ENCODE measurements around the gene ST6GALNAC2. TPM values are rescaled to one million over a fixed set of nuclear protein-coding genes. Genes with fewer than 3 reads are reported as not detected.
"Not testable (repeated sequence)": the region's sequence is repeated elsewhere in the genome, so short reads cannot be mapped to it uniquely, and the experiment has no call there.

Gene ST6GALNAC2
- total RNA-seq, 1 donor from 2014 or later: 24.0 TPM

DNA sequence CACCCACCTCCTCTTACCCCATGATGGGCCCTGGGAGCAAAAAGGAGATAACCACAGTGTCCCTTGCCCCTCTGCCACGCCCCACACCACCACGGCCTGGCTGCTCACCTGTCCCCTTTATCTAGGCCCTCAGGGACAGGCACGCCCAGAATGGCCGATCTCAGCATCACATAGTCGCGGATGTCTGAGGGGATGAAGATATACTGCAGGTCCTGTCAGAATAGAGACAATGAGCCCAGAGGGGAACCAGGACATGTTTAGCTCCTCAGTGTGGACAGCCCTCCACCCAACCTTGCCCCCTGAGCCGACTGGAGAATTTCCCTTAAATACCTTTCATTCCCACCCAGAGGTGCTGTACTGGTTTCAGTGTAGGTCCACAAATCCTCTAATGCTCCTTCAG, 15.2 kb downstream of the ST6GALNAC2 start:
- no peak for ATAC-seq

- no peak for ATAC-seq
Measured at GRCh38 chr17:76569607-76570279, 15.9 kb downstream of the ST6GALNAC2 start.

GRCh38 chr17:76568811-76569221, 16.8 kb downstream of the ST6GALNAC2 start:
- ATAC-seq: no peak

GRCh38 chr17:76567634-76568432, 17.8 kb downstream of the ST6GALNAC2 start:
- ATAC-seq: peak; percentile 21

GRCh38 chr17:76566988-76567431, 18.6 kb downstream of the ST6GALNAC2 start:
- no peak for ATAC-seq

DNA sequence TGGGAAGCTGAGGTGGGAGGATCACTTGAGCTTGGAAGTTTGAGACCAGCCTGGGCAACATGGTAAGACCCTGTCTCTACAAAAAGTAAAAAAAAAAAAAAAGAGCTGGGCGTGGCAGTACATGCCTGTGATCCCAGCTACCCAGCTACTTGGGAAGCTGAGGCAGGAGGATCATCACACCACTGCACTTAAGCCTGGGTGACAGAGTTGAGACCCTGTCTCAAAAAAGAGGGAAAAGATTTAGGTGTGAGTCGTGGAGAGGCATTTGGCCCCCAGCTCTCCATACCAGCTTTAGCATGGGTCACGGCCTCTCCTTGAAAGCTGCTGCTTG, 19.1 kb downstream of the ST6GALNAC2 start:
- ATAC-seq: no peak

DNA sequence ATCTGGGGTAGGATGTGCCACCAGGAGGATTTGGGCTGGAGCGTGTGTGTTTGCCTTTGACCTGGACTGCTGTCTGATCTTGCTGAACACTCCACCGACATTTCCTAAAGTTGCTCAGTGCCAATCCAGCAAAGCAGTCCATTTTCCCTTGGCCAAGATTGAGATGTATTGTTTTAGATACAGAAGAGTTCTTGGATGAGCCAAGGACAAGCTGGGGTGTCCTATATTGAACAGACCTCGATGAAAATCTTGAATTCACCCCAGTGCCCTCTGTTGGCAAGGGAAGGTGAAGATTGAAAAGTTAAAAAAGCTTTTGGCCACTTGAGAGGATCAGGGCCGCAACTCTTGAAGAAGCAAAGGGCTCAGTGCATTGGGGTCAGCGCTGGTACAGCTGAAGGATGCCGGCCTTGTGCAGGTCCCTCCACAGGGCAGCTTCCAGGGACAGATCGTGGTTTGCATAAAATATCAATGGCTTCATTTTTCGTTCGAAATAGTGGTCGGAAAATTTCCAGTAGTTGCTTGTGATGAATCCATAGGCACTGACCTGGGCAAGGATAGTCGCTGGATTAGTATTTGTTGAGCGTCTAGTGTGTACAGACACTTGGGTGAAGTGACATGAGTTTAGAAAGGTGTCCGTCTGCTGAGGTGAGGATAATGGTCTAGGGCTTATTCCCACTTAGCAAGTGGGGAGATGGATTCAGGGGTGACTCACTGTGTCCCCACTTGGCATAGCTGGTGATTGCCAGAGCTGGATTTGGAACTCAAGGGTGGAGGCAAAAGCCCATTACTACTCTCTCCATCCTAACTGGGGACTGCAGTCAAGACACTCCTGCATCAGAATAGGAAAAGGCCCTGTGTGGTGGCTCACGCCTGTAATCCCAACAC, 19.7 kb downstream of the ST6GALNAC2 start:
- no peak for ATAC-seq

DNA sequence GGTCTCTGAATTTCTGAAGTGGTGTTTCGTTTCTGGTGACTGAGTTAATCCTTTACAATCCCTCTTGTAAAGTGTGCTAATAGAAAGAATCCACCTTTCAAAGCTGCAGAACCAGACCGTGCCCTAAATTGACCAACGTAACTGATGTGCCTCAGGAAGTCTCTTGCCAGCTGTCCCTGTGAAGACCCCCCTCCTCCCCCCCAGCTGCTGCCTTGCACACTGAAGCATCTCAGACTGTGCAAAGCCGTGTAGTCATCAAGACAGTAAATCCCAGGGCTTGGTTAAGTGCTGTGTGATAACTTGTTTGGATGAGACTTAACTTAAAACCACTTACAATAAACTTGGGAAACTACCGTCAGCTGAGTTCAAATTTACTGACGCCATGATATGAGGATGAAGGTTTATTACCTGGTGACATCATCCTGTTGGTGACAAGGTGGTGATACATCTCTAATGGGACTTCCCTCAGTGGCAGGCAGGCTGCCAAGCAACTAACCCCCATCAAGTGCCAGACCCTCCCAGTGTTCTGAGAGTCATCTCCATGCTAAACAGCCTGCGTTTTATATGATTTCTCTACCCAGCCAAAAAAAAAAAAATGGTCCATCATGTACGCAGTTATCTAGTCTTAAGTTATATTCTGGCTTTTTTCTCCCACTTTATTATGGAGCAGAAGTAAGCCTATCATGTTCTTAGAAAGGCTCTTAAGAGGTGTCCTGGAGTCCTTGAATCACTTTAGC, 20.5 kb downstream of the ST6GALNAC2 start:
- peak; percentile 59 for ATAC-seq

DNA sequence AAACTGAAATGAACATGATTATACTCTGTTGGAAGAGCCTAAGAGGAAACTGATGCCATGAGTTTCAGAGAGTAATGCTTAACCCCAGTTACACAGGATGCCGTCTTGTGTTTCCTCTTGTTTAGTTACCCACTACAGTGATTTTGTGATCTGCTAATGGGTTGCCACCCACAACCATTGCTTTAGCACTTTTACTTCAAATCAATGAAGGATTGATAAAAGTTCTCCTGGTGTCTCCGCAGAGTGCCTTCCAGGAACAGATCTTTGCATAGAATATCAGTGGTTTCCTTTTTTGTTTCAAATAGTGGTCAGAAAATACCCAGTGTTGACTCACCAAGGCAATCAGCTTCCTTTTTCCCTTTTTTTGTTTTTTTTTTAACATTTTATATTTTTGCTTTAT, 22.3 kb downstream of the ST6GALNAC2 start:
- ATAC-seq: not testable (repeated sequence)

- ATAC-seq: peak; percentile 37
Measured at GRCh38 chr17:76562734-76563148, 22.9 kb downstream of the ST6GALNAC2 start.

DNA sequence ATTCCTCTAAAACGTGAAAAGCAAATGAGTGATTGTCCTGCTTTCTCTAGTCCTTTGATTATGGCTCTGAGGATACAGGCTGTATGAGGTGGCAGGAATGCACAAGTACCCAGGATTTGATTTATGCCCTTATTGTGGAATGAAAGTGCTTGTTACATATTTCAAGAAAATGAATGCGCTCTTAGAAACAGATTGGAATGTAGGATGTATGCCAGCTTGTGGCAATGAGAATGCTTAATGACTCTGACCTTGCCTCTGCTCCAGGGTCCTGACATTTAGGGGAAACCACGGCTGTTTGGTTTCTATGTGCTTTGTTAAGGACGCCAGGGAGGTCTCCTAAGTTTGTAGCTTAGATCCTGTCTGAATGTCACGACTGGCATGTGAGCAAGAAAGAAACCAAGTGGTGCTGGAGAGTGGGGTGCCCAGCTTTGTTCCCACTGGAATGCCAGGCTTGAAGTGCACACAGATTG, 23.8 kb downstream of the ST6GALNAC2 start:
- no peak for ATAC-seq

DNA sequence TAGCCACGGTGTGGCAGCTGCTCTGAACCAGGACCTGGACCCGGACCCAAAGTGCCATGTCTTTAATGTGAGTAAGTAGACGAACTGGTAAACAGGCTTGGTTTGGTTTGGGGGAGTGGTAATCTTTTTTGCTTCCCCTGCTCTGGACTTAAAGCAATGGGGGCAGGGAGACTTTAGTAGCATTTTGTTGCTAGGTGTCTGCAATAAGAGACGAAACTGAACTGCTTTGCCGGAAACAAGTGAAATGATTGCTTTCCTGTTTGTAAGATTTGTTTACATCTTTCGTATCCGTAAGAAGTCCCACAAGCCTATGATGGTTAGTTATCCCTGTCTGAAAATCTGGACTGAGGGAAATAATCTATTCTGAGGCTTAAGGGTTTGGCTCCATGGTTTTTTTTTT, 24.3 kb downstream of the ST6GALNAC2 start:
- no peak for ATAC-seq

GRCh38 chr17:76560877-76561221, 24.8 kb downstream of the ST6GALNAC2 start:
- no peak for ATAC-seq

- no peak for ATAC-seq
Measured at GRCh38 chr17:76560036-76560876, 25.4 kb downstream of the ST6GALNAC2 start.

GRCh38 chr17:76559460-76559859, 26.2 kb downstream of the ST6GALNAC2 start:
- not testable (repeated sequence) for ATAC-seq

GRCh38 chr17:76558198-76559095, 27.2 kb downstream of the ST6GALNAC2 start:
- no peak for ATAC-seq

GRCh38 chr17:76557368-76558197, 28.1 kb downstream of the ST6GALNAC2 start:
- ATAC-seq: peak; percentile 82

GRCh38 chr17:76556765-76557367, 28.8 kb downstream of the ST6GALNAC2 start:
- peak; percentile 18 for ATAC-seq

DNA sequence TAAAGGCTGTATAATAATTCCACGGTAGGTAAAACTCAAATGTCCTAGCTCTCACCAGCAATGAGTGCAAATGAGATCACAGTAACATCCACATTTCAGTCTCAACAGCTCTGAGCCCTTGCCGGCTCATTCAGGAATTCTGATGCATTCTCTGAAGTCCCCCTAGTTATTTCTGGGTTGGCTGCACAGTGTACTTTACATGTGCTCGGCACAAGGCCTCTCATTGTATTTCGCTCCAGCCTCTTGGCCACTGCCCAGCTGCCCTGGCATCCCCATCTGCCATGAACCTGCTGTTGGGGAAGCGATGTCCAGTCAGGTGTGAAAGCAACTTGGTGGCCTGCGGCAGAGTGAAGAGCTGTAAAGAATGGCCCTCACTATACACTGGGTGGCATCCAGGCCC, 31.5 kb downstream of the ST6GALNAC2 start:
- no peak for ATAC-seq

All from esophagus mucosa (tissue), 1 donor.